Type B pancreatic cell (in vitro differentiated cells): ENCODE results near the gene ZNF789. TPM values are rescaled to one million over a fixed set of nuclear protein-coding genes. Genes with fewer than 3 reads are reported as not detected.
A peak's percentile ranks its signal among the peaks of the same experiment; 100 is the strongest.

Experiments
- DNase-seq: peaks from one replicate; pipeline ENCODE4 v3.0.0; 2021; ENCODE audit warnings: mixed read lengths; ENCODE audit not compliant: unreplicated experiment; ENCODE audit errors: extremely low spot score
- H3K27ac Mint-ChIP-seq: 2 replicates; pipeline ENCODE4 v1.8.0; 2021; ENCODE audit warnings: mild to moderate bottlenecking, mixed read lengths
- H3K27me3 Mint-ChIP-seq: 2 replicates; pipeline ENCODE4 v1.8.0; 2021; ENCODE audit warnings: mixed read lengths
- H3K36me3 Mint-ChIP-seq: 2 replicates; pipeline ENCODE4 v1.8.0; 2021; ENCODE audit warnings: mixed read lengths
- H3K4me1 Mint-ChIP-seq: one replicate; pipeline ENCODE4 v1.8.0; 2021; ENCODE audit warnings: mixed read lengths; ENCODE audit not compliant: unreplicated experiment
- H3K4me3 Mint-ChIP-seq: 2 replicates; pipeline ENCODE4 v1.8.0; 2021; ENCODE audit warnings: mild to moderate bottlenecking, mixed read lengths
- H3K9me3 Mint-ChIP-seq: 2 replicates; pipeline ENCODE4 v1.8.0; 2021; ENCODE audit warnings: mixed read lengths
- total RNA-seq: library from RNA; stranded (reverse); gene quantifications from 2 replicates; pipeline ENCODE4 v1.2.1, GENCODE V29; 2021; ENCODE audit warnings: low replicate concordance
- TF ChIP-seq, protein P1 (sequence below): fragments of 200-600 bp; sonication (generic); conservative IDR thresholded peaks from 2 replicates; pipeline ENCODE4 v1.5.0; 2021; ENCODE audit warnings: antibody characterized with exemption, mild to moderate bottlenecking

The ZNF789 gene
- total RNA-seq, 1 donor from 2014 or later, result 19.0 TPM

DNA sequence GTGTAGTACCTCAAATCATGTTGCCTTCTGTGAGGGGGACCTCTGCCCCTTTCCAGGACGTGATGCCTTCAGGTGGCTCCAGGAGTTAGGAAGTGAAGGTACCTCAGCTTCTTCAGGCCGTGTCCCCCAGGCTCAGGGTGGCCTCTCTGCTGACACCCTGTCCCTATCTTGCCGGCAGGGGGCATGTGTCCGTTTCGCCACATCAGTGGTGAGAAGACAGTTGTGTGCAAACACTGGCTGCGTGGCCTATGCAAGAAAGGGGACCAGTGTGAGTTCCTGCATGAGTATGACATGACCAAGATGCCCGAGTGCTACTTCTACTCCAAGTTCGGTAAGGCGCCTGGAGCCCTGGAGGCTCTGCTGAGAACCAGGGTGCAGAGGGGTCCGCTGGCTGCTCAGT, 24.7 kb upstream of the ZNF789 start:
- Mint-ChIP-seq H3K9me3 (no peaks in the 10 kb centered on the region), H3K4me1 (no peaks in the 10 kb centered on the region), H3K4me3 (no peak overlapping the region), H3K27ac (no peak overlapping the region), H3K36me3 (peaks cover 19% of the 10 kb centered on the region), H3K27me3 (no peaks in the 10 kb centered on the region)
- TF ChIP-seq, protein P1, sequence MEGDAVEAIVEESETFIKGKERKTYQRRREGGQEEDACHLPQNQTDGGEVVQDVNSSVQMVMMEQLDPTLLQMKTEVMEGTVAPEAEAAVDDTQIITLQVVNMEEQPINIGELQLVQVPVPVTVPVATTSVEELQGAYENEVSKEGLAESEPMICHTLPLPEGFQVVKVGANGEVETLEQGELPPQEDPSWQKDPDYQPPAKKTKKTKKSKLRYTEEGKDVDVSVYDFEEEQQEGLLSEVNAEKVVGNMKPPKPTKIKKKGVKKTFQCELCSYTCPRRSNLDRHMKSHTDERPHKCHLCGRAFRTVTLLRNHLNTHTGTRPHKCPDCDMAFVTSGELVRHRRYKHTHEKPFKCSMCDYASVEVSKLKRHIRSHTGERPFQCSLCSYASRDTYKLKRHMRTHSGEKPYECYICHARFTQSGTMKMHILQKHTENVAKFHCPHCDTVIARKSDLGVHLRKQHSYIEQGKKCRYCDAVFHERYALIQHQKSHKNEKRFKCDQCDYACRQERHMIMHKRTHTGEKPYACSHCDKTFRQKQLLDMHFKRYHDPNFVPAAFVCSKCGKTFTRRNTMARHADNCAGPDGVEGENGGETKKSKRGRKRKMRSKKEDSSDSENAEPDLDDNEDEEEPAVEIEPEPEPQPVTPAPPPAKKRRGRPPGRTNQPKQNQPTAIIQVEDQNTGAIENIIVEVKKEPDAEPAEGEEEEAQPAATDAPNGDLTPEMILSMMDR, result peak; percentile 35
- DNase-seq, result no peak

DNA sequence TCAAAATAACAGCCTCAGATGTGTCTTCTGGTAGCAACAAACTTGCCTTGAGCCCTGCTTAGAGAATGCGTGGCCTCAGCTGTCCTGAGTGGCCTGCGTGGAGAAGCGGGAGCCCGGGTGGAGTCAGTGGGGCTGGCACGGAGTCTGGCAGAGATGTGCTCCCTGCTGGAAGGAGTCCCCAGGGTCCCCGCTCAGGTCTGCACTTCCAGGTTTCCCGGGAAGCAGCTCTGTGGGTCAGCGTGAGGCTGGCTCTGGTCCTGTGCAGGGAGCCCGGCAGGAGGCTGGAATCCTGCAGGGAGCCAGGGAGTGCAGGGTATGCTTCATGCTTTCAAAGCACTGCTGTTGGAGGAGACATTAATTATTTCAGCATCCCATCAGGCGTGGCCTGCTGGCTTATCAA, 23.8 kb upstream of the ZNF789 start:
- Mint-ChIP-seq H3K27me3 (no peaks in the 10 kb centered on the region), H3K27ac (no peak overlapping the region), H3K4me3 (no peak overlapping the region), H3K36me3 (peaks cover 15% of the 10 kb centered on the region), H3K9me3 (no peaks in the 10 kb centered on the region), H3K4me1 (no peaks in the 10 kb centered on the region)
- DNase-seq, result no peak
- TF ChIP-seq, protein P1, result no peak

DNA sequence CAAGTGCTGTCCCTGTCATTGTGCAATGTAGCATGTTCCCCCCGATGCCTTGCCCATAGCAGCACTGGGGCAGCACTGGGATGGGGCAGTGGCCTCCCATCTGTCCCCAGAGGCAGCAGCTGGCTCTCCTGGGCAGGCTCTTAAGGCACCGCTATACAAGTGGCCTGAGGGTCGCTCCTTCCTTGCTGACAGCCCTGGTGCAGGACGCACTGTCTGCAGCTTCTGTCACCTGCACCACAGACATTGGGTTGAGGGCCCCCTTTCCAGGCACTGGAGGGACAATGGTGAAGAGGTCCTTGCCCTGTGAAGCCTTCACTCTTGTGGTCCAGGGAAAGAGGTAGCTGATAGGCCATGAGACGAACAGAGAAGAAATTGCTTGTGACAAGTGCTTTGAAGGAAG, 23.4 kb upstream of the ZNF789 start:
- Mint-ChIP-seq H3K36me3 (peaks cover 14% of the 10 kb centered on the region), H3K4me1 (no peaks in the 10 kb centered on the region), H3K9me3 (no peaks in the 10 kb centered on the region), H3K4me3 (no peak overlapping the region), H3K27me3 (no peaks in the 10 kb centered on the region), H3K27ac (no peak overlapping the region)
- DNase-seq, result no peak
- TF ChIP-seq, protein P1, result no peak

DNA sequence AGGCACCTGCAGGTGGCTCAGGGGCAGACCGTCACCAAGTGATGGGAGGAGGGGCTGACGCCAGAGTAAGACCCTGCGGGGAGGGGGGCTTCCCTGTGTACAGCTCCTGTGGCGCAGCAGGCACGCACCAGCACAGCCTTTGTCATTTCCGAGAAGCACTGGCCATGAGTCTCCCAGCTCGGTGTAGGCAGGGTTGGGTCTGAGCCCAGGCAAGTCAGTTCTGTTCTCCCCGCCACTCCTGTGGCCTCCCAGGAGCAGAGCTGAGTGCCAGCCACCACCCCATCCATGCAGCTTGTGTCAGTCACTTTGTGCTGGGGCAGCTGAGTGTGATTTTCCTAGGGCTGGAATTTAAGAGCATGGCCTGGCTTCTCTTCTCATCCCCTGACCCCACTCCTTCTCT, 20.8 kb upstream of the ZNF789 start:
- TF ChIP-seq, protein P1, result no peak
- Mint-ChIP-seq H3K4me3 (no peak overlapping the region), H3K4me1 (no peaks in the 10 kb centered on the region), H3K27me3 (no peaks in the 10 kb centered on the region), H3K36me3 (peaks cover 8% of the 10 kb centered on the region), H3K27ac (no peak overlapping the region), H3K9me3 (no peaks in the 10 kb centered on the region)
- no peak for DNase-seq

DNA sequence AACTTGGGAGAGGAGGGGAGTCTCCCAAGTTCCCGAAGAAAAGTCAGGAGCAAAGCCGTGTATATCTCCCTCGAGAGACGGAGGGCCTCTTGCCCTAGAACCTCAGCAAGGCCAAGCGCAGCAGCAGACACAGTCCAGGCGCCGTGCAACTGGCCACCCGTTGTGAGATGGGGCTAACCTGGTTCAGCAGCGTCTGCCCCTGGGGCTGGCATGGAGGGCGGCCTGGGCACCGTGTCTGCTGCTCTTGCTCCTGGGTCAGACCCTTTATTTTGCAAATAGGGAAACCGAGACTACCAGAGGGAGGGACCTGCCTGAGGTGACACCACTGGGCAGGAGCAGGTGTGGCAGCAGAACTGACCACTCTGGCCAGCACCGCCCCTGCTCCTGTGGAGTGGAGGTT, 20.1 kb upstream of the ZNF789 start:
- no peak overlapping the region for H3K4me3 Mint-ChIP-seq
- H3K9me3 Mint-ChIP-seq, result no peaks in the 10 kb centered on the region
- DNase-seq, result no peak
- H3K4me1 Mint-ChIP-seq, result no peaks in the 10 kb centered on the region
- H3K36me3 Mint-ChIP-seq, result peaks cover 8% of the 10 kb centered on the region
- H3K27me3 Mint-ChIP-seq, result no peaks in the 10 kb centered on the region
- TF ChIP-seq, protein P1, result no peak
- no peak overlapping the region for H3K27ac Mint-ChIP-seq

DNA sequence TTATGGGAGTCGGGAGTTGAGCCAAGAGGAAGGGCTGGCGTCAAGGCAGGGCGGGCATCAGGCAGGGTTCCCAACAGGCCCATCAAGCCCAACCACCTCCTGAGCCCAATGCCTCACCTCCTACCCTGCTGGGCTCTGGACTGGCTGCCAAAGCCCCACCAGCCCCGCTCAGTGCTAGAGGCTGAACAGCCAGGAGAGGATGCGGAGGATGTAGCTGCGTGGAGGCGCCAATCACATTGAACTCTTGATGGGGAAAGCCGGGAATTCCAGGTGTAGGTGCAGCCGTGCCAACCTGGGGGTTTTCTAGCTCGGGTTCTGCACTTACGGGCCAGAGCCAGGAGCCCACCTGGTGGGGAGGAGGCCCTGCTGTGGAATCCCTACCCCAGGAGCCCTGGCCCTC, 19.6 kb upstream of the ZNF789 start:
- Mint-ChIP-seq H3K9me3 (no peaks in the 10 kb centered on the region), H3K27me3 (no peaks in the 10 kb centered on the region), H3K4me3 (no peak overlapping the region), H3K27ac (no peak overlapping the region), H3K36me3 (peaks cover 8% of the 10 kb centered on the region), H3K4me1 (no peaks in the 10 kb centered on the region)
- no peak for DNase-seq
- TF ChIP-seq, protein P1, result no peak
